HFF-Myc (cell line): ENCODE results near the gene ATRNL1.
"Not testable (repeated sequence)": the region's sequence is repeated elsewhere in the genome, so short reads cannot be mapped to it uniquely, and the experiment has no call there.

ENCODE experiments used
- DNase-seq: peaks from one replicate; pipeline ENCODE4 v3.0.0-alpha.2; 2011; ENCODE audit warnings: low read depth; ENCODE audit errors: extremely low read depth
- H3K4me3 ChIP-seq: replicated peaks from 2 replicates; pipeline ENCODE4 v1.5.1; 2011; ENCODE audit warnings: low read depth, mild to moderate bottlenecking, control low read depth, low read length
- CTCF ChIP-seq: IDR thresholded peaks from 2 replicates; pipeline ENCODE4 v1.5.1; 2012; ENCODE audit warnings: mild to moderate bottlenecking, low read depth, low read length, control low read depth; ENCODE audit errors: missing control alignments

The ATRNL1 gene

GRCh38 chr10:115239761-115240160 is 146.6 kb downstream of the ATRNL1 start:
- DNase-seq = no peak
- H3K4me3 ChIP-seq = no peak overlapping the region
- TF ChIP-seq CTCF = no peak

- no peak for DNase-seq
- H3K4me3 ChIP-seq = no peak overlapping the region
- no peak for TF ChIP-seq CTCF
These were observed 157.6 kb downstream of the ATRNL1 start for GRCh38 chr10:115250784-115251183.

- not testable (repeated sequence) for DNase-seq, H3K4me3 ChIP-seq
These were observed 160.6 kb downstream of the ATRNL1 start for GRCh38 chr10:115253765-115254164.

GRCh38 chr10:115272482-115272881 is 179.3 kb downstream of the ATRNL1 start:
- no peak for TF ChIP-seq CTCF
- no peak overlapping the region for H3K4me3 ChIP-seq
- DNase-seq = no peak

GRCh38 chr10:115278294-115278693 is 185.1 kb downstream of the ATRNL1 start:
- H3K4me3 ChIP-seq = no peak overlapping the region
- DNase-seq = no peak
- TF ChIP-seq CTCF = no peak

- no peak overlapping the region for H3K4me3 ChIP-seq
- DNase-seq = no peak
- TF ChIP-seq CTCF = no peak
These were observed 202.1 kb downstream of the ATRNL1 start for GRCh38 chr10:115295213-115295805.

- no peak overlapping the region for H3K4me3 ChIP-seq
- no peak for DNase-seq
- TF ChIP-seq CTCF = no peak
These were observed 206.9 kb downstream of the ATRNL1 start for GRCh38 chr10:115300080-115300479.

GRCh38 chr10:115319669-115320068 is 226.5 kb downstream of the ATRNL1 start:
- DNase-seq, H3K4me3 ChIP-seq: not testable (repeated sequence)
